HL-60 (cell line): Measurements from ENCODE around the gene BRD4.

ENCODE experiments used
- POLR2AphosphoS5 ChIP-seq: IDR thresholded peaks from 2 replicates; pipeline ENCODE4 v1.6.1; 2012; ENCODE audit warnings: low read depth
- REST ChIP-seq: IDR thresholded peaks from 2 replicates; pipeline ENCODE4 v1.6.1; 2012; ENCODE audit warnings: low read depth; ENCODE audit not compliant: insufficient replicate concordance
- SPI1 ChIP-seq: IDR thresholded peaks from 2 replicates; pipeline ENCODE4 v1.6.1; 2012; ENCODE audit warnings: low read depth, mild to moderate bottlenecking, borderline replicate concordance
- TF ChIP-seq, protein P1 (sequence below): IDR thresholded peaks from one replicate; pipeline ENCODE4 v1.5.1; 2011; ENCODE audit warnings: low read length, control low read depth, inconsistent platforms; ENCODE audit not compliant: insufficient read depth

GRCh38 chr19:15259907-15260306 lies 72.4 kb downstream of the BRD4 start:
- TF ChIP-seq, protein P1, sequence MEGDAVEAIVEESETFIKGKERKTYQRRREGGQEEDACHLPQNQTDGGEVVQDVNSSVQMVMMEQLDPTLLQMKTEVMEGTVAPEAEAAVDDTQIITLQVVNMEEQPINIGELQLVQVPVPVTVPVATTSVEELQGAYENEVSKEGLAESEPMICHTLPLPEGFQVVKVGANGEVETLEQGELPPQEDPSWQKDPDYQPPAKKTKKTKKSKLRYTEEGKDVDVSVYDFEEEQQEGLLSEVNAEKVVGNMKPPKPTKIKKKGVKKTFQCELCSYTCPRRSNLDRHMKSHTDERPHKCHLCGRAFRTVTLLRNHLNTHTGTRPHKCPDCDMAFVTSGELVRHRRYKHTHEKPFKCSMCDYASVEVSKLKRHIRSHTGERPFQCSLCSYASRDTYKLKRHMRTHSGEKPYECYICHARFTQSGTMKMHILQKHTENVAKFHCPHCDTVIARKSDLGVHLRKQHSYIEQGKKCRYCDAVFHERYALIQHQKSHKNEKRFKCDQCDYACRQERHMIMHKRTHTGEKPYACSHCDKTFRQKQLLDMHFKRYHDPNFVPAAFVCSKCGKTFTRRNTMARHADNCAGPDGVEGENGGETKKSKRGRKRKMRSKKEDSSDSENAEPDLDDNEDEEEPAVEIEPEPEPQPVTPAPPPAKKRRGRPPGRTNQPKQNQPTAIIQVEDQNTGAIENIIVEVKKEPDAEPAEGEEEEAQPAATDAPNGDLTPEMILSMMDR, result no peak
- TF ChIP-seq SPI1 (no peak), POLR2AphosphoS5 (no peak), REST (no peak)
